ENCODE results near the gene NUMBL. TPM values are rescaled to one million over a fixed set of nuclear protein-coding genes. Genes with fewer than 3 reads are reported as not detected.

The NUMBL gene
- total and polyA plus RNA-seq, 2 of the 13 experiments (the other 11 are each of a cell fraction or from before 2014, with no cell fraction given), result 0.49 to 2.3 TPM

DNA sequence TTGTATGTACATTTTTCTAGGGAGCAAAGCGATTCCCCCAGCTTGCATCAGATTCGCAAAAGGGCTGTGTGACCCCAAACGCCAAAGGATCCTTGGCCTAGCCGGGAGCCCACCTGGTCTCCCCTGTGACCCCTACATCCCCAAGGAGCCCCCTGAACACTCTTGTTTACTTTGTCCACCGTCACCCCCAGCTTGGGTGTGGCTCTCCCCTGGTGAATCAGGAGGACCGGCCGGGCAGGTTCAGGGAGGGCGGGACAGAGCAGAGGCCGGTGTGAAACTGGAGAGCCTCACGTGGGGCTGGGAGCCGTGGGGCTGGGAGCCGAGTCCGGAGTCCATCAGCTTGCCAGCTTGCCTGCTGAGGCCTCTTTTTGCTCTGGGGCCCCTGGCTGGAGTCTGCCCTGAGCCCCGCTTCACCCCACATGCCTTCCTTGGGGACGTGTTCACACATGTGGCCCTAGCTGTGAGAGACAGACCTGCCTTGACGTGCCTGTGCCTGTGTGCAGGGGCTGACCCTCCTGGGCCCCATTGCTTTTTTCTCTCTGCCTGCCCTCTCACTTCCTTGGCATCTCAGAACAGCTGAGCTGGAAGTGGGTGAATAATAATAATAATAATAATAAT is 28.4 kb upstream of the NUMBL start (continued):
- TF ChIP-seq ZNF652 (CRISPR knock-in tag; IDR thresholded peaks at IDR 0.05; ENCODE audit: borderline replicate concordance, low read depth) (no peak; the same call in 1 of the 2 replicates), PHF20 (CRISPR knock-in tag; IDR thresholded peaks at IDR 0.05) (no peak), ZNF230 (CRISPR knock-in tag; IDR thresholded peaks at IDR 0.05) (0 out of 2 replicates have a peak, but pooled peaks have one; percentile 73), ZNF333 (CRISPR knock-in tag; IDR thresholded peaks at IDR 0.05; ENCODE audit: borderline replicate concordance) (no peak), FOXC1 (CRISPR knock-in tag; IDR thresholded peaks at IDR 0.05; ENCODE audit: borderline replicate concordance) (peak; percentile 51; the same call in 1 of the 2 replicates), FOSL1 (CRISPR knock-in tag; IDR thresholded peaks at IDR 0.05; ENCODE audit: borderline replicate concordance) (no peak), ZNF180 (CRISPR knock-in tag; IDR thresholded peaks at IDR 0.05; ENCODE audit: borderline replicate concordance, low read depth) (no peak), BRD4 (CRISPR knock-in tag; IDR thresholded peaks at IDR 0.05) (no peak), FLYWCH1 (CRISPR knock-in tag; IDR thresholded peaks at IDR 0.05) (no peak), MATR3 (CRISPR knock-in tag; IDR thresholded peaks at IDR 0.05) (no peak), ZNF431 (CRISPR knock-in tag; IDR thresholded peaks at IDR 0.05; ENCODE audit: borderline replicate concordance, low read depth) (no peak), PAX8 (CRISPR knock-in tag; IDR thresholded peaks at IDR 0.05; ENCODE audit: borderline replicate concordance) (0 out of 2 replicates have a peak, but pooled peaks have one; percentile 54)
- TF ChIP-seq, protein P1, sequence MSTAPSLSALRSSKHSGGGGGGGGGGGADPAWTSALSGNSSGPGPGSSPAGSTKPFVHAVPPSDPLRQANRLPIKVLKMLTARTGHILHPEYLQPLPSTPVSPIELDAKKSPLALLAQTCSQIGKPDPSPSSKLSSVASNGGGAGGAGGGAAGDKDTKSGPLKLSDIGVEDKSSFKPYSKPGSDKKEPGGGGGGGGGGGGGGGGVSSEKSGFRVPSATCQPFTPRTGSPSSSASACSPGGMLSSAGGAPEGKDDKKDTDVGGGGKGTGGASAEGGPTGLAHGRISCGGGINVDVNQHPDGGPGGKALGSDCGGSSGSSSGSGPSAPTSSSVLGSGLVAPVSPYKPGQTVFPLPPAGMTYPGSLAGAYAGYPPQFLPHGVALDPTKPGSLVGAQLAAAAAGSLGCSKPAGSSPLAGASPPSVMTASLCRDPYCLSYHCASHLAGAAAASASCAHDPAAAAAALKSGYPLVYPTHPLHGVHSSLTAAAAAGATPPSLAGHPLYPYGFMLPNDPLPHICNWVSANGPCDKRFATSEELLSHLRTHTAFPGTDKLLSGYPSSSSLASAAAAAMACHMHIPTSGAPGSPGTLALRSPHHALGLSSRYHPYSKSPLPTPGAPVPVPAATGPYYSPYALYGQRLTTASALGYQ (CRISPR knock-in tag; IDR thresholded peaks at IDR 0.05), result 0 out of 2 replicates have a peak, but pooled peaks have one; percentile 30
- TF ChIP-seq, protein P2, sequence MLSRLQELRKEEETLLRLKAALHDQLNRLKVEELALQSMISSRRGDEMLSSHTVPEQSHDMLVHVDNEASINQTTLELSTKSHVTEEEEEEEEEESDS (CRISPR knock-in tag; IDR thresholded peaks at IDR 0.05; ENCODE audit: borderline replicate concordance), result no peak
- TF ChIP-seq, protein P3, sequence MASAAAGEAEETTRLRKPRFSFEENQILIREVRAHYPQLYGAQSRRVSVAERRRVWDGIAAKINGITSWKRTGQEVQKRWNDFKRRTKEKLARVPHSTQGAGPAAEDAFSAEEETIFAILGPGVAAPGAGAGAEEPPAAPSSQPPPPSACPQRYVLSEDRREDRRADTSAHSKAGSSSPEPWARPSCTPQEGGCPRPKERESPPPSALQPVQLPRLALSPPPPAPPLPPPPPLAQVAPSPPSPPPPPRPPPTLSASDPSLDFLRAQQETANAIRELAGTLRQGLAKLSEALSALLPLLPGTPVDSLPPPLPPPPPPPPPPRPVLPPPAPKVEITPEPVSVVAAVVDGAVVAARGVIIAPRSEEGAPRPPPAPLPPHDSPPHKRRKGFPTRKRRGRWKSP (CRISPR knock-in tag; IDR thresholded peaks at IDR 0.05), result no peak
- TF ChIP-seq, protein P4, sequence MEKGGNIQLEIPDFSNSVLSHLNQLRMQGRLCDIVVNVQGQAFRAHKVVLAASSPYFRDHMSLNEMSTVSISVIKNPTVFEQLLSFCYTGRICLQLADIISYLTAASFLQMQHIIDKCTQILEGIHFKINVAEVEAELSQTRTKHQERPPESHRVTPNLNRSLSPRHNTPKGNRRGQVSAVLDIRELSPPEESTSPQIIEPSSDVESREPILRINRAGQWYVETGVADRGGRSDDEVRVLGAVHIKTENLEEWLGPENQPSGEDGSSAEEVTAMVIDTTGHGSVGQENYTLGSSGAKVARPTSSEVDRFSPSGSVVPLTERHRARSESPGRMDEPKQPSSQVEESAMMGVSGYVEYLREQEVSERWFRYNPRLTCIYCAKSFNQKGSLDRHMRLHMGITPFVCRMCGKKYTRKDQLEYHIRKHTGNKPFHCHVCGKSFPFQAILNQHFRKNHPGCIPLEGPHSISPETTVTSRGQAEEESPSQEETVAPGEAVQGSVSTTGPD (CRISPR knock-in tag; IDR thresholded peaks at IDR 0.05), result no peak
- TF ChIP-seq, protein P5, sequence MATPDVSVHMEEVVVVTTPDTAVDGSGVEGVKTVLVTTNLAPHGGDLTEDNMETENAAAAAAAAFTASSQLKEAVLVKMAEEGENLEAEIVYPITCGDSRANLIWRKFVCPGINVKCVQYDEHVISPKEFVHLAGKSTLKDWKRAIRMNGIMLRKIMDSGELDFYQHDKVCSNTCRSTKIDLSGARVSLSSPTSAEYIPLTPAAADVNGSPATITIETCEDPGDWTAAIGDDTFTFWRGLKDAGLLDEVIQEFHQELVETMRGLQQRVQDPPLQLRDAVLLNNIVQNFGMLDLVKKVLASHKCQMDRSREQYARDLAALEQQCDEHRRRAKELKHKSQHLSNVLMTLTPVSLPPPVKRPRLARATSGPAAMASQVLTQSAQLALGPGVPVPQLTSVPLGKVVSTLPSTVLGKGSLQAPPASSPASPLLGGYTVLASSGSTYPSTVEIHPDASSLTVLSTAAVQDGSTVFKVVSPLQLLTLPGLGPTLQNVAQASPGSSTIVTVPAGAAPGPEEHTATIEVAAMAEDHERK (CRISPR knock-in tag; IDR thresholded peaks at IDR 0.05; ENCODE audit: low read depth), result no peak
- TF ChIP-seq, protein P6, sequence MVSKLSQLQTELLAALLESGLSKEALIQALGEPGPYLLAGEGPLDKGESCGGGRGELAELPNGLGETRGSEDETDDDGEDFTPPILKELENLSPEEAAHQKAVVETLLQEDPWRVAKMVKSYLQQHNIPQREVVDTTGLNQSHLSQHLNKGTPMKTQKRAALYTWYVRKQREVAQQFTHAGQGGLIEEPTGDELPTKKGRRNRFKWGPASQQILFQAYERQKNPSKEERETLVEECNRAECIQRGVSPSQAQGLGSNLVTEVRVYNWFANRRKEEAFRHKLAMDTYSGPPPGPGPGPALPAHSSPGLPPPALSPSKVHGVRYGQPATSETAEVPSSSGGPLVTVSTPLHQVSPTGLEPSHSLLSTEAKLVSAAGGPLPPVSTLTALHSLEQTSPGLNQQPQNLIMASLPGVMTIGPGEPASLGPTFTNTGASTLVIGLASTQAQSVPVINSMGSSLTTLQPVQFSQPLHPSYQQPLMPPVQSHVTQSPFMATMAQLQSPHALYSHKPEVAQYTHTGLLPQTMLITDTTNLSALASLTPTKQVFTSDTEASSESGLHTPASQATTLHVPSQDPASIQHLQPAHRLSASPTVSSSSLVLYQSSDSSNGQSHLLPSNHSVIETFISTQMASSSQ (IDR thresholded peaks at IDR 0.05; ENCODE audit: low read depth), result no peak
- TF ChIP-seq, protein P6 (CRISPR knock-in tag; IDR thresholded peaks at IDR 0.05; ENCODE audit: borderline replicate concordance), result peak; percentile 69

All from HepG2 (cell line).